ENCODE data around the gene SMIM28.
"Not testable (repeated sequence)": the region's sequence is repeated elsewhere in the genome, so short reads cannot be mapped to it uniquely, and the experiment has no call there.

The SMIM28 gene

GRCh38 chr6:138357928-138358327, 19.8 kb upstream of the SMIM28 start:
- DNase-seq, result no peak
- TF ChIP-seq CTCF (IDR thresholded peaks at IDR 0.05), result no peak
- H3K4me3 ChIP-seq, result no peak overlapping the region
- H3K27me3 ChIP-seq, result no peaks in the 10 kb centered on the region
- intact Hi-C loops (cut with DNase I; ENCODE audit: low total_unique reads), result no loop called here
- H3K36me3 ChIP-seq, result no peaks in the 10 kb centered on the region
- no peaks in the 10 kb centered on the region for H3K4me1 ChIP-seq
- no peak overlapping the region for H3K27ac ChIP-seq
- H3K9me3 ChIP-seq, result no peaks in the 10 kb centered on the region

- H3K4me1 ChIP-seq; DNase-seq; H3K27me3 ChIP-seq; H3K36me3 ChIP-seq; H3K4me3 ChIP-seq; H3K9me3 ChIP-seq; H3K27ac ChIP-seq; intact Hi-C loops (cut with DNase I; ENCODE audit: low total_unique reads): not testable (repeated sequence)
Observed at GRCh38 chr6:138368684-138369083, 9.0 kb upstream of the SMIM28 start.

GRCh38 chr6:138370631-138371451, 6.9 kb upstream of the SMIM28 start:
- Histone ChIP-seq H3K36me3 (no peaks in the 10 kb centered on the region), H3K27ac (no peak overlapping the region), H3K4me3 (no peak overlapping the region), H3K9me3 (no peaks in the 10 kb centered on the region), H3K27me3 (no peaks in the 10 kb centered on the region), H3K4me1 (no peaks in the 10 kb centered on the region)
- no peak for DNase-seq
- TF ChIP-seq CTCF (IDR thresholded peaks at IDR 0.05), result no peak
- intact Hi-C loops (cut with DNase I; ENCODE audit: low total_unique reads), result no loop called here

GRCh38 chr6:138371452-138371711, 6.3 kb upstream of the SMIM28 start:
- no peak for DNase-seq
- Histone ChIP-seq H3K36me3 (no peaks in the 10 kb centered on the region), H3K4me3 (no peak overlapping the region), H3K4me1 (no peaks in the 10 kb centered on the region), H3K9me3 (no peaks in the 10 kb centered on the region), H3K27ac (no peak overlapping the region), H3K27me3 (no peaks in the 10 kb centered on the region)
- intact Hi-C loops (cut with DNase I; ENCODE audit: low total_unique reads), result no loop called here
- no peak for TF ChIP-seq CTCF (IDR thresholded peaks at IDR 0.05)

- Histone ChIP-seq H3K27me3 (no peaks in the 10 kb centered on the region), H3K36me3 (no peaks in the 10 kb centered on the region), H3K4me1 (no peaks in the 10 kb centered on the region), H3K27ac (no peak overlapping the region), H3K9me3 (no peaks in the 10 kb centered on the region), H3K4me3 (no peak overlapping the region)
- no peak for DNase-seq
- intact Hi-C loops (cut with DNase I; ENCODE audit: low total_unique reads), result no loop called here
- no peak for TF ChIP-seq CTCF (IDR thresholded peaks at IDR 0.05)
Observed at GRCh38 chr6:138371720-138372119, 6.0 kb upstream of the SMIM28 start.

GRCh38 chr6:138372711-138373463, 4.8 kb upstream of the SMIM28 start:
- Histone ChIP-seq H3K27ac (no peak overlapping the region), H3K9me3 (no peaks in the 10 kb centered on the region), H3K27me3 (no peaks in the 10 kb centered on the region), H3K4me3 (no peak overlapping the region), H3K36me3 (no peaks in the 10 kb centered on the region), H3K4me1 (no peaks in the 10 kb centered on the region)
- peak in 1 of 2 experiments; percentile 8 for TF ChIP-seq CTCF (IDR thresholded peaks at IDR 0.05)
- DNase-seq, result no peak
- intact Hi-C loops (cut with DNase I; ENCODE audit: low total_unique reads), result no loop called here
